Nephron progenitor cell (in vitro differentiated cells): ENCODE data around the gene MAP6.

Experiments used
- DNase-seq: peaks from one replicate; pipeline ENCODE4 v3.0.0; 2021
- H3K27ac Mint-ChIP-seq: 2 replicates; pipeline ENCODE4 v1.8.0; 2021; ENCODE audit warnings: mild to moderate bottlenecking, moderate library complexity, mixed read lengths
- H3K27me3 Mint-ChIP-seq: 2 replicates; pipeline ENCODE4 v1.8.0; 2021; ENCODE audit warnings: mild to moderate bottlenecking, low read depth, mixed read lengths; ENCODE audit not compliant: poor library complexity
- H3K36me3 Mint-ChIP-seq: 2 replicates; pipeline ENCODE4 v1.8.0; 2021; ENCODE audit warnings: low read depth, mixed read lengths
- H3K4me1 Mint-ChIP-seq: 2 replicates; pipeline ENCODE4 v1.8.0; 2021; ENCODE audit warnings: mixed read lengths
- H3K4me3 Mint-ChIP-seq: 2 replicates; pipeline ENCODE4 v1.8.0; 2021; ENCODE audit warnings: mild to moderate bottlenecking, moderate library complexity, mixed read lengths
- H3K9me3 Mint-ChIP-seq: 2 replicates; pipeline ENCODE4 v1.8.0; 2021; ENCODE audit warnings: mild to moderate bottlenecking, moderate library complexity, mixed read lengths
- TF ChIP-seq, protein P1 (sequence below): fragments of 200-600 bp; sonication (generic); IDR thresholded peaks from 2 replicates; pipeline ENCODE4 v1.5.0; 2021; ENCODE audit warnings: antibody characterized with exemption

MAP6 gene

DNA sequence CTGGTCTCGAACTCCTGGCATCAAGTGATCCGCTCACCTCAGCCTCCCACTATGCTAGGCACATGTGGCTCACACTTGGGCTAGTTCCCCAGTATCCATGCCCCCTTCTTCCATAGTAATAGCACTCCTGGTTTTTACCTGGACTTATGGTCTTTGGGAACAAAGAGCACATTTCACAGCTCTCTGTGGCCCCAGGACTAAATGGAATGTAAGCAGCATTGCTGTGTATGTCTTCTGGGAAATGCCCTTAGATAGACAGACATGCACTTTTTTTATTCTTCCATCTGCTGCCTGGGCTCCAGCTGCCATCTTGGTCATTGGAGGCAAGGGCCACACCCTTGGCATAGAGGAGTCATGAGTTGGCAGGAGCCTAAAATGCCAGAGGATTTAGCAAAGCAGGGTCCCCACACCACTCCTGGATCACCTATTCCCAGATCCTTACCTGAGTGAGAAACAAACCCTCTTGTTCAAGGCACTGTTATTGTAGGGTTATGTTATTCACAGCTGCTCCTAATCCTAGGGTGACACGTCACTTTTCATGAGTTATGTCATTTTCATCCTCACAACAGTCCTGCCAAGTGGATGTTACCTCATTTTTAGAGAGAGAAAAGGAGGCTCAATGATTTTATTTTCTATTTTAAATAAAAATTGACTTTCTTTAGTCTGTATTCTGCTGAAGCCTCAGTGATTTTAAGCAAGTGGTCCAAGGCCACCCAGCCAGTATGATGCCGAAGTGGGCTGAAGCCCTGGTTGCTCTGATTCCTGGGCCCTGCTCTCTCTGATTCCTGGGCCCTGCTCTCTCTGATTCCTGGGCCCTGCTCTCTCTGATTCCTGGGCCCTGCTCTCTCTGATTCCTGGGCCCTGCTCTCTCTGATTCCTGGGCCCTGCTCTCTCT is 127.4 kb downstream of the MAP6 start:
- Mint-ChIP-seq H3K36me3 (no peaks in the 10 kb centered on the region), H3K4me3 (no peak overlapping the region), H3K9me3 (no peaks in the 10 kb centered on the region), H3K27me3 (peaks cover 58% of the 10 kb centered on the region), H3K27ac (no peak overlapping the region), H3K4me1 (peaks cover 20% of the 10 kb centered on the region)
- TF ChIP-seq, protein P1, sequence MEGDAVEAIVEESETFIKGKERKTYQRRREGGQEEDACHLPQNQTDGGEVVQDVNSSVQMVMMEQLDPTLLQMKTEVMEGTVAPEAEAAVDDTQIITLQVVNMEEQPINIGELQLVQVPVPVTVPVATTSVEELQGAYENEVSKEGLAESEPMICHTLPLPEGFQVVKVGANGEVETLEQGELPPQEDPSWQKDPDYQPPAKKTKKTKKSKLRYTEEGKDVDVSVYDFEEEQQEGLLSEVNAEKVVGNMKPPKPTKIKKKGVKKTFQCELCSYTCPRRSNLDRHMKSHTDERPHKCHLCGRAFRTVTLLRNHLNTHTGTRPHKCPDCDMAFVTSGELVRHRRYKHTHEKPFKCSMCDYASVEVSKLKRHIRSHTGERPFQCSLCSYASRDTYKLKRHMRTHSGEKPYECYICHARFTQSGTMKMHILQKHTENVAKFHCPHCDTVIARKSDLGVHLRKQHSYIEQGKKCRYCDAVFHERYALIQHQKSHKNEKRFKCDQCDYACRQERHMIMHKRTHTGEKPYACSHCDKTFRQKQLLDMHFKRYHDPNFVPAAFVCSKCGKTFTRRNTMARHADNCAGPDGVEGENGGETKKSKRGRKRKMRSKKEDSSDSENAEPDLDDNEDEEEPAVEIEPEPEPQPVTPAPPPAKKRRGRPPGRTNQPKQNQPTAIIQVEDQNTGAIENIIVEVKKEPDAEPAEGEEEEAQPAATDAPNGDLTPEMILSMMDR = no peak
- DNase-seq = no peak

DNA sequence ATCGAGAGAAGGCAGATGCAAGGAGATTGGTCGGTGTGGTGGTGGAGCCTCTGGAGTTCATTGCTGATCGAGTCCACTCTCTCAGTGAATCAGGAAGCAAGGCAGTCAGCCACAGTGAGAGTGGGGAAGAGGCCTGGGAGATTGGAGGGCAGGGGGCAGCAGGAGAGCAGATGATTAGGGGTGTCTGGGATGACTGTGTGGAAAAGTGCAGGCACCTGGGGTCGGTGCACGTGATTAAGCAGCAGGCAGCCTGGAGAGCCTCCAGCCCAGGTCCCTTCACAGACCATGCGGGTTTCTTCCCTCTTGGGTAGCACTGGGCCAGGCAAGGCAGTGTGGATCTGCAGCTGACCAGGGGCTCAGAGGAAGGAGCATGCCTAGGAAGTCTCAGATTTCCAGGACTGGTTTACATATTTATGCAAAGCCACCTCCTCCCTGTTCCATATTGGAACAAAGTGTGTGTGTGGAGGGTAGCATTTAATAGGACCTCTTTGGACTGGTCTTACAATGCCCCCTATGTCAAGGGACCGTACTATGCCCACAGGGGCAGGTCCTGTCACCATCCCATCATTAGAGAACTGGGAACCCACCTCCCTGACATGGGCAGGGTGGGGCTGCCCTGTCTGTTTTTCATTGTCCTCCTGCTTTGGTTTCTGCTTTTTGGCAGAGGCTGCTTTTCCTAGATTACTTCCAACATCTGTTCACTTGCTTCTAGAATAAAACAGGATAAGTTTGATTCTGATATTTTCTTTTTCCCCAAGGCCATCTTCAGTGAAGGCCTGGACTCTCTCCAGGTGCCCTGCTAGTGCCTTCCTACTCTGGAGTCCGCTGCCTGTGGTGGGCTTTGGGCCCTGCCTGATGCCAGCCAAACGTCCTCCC is 129.1 kb downstream of the MAP6 start:
- peak overlapping the region; percentile 85 for H3K27ac Mint-ChIP-seq
- DNase-seq = no peak

DNA sequence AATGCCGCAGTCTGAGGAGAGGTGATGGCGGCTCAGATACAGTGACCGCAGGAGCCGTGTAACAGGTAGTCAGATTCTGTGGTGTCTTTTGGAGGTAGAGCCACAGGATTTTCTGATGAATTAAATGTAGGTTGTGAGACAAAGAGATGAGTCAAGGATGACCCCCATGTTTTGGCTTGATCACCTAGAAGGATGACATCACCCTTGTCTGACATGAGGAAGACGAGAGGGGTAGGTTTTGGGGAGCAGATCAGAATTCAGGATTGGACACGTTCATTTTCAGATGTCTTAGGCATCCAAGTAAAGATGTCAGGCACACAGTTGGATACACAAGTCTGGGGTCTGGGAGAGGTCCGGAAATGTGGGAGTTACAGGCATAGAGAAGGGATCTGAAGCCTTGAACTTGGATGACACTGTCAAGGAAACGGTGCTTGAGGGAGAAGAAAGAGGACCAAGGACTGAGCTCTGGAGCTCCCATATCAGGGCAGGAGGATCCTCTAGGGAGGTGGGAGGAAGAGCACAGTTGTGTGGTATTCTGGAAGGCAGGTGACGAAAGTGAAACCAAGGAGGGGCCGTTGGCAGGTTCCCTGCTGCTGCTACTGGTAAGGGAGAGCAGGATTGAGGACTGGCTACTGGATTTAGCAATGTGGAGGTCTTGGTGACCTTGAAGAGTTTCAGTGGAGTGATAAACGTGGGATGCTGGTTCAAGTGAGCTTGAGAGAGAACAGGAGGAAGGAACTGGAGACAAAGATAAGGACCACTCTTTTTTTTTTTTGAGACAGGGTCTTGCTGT is 130.5 kb downstream of the MAP6 start:
- H3K27ac Mint-ChIP-seq = no peak overlapping the region
- H3K9me3 Mint-ChIP-seq = no peaks in the 10 kb centered on the region
- peaks cover 44% of the 10 kb centered on the region for H3K27me3 Mint-ChIP-seq

More for the DNA sequence above, 129.1 kb downstream of the MAP6 start:
- Mint-ChIP-seq H3K4me3 (no peak overlapping the region), H3K36me3 (no peaks in the 10 kb centered on the region), H3K9me3 (no peaks in the 10 kb centered on the region), H3K27me3 (peaks cover 50% of the 10 kb centered on the region), H3K4me1 (peaks cover 24% of the 10 kb centered on the region)
- TF ChIP-seq, protein P1 = no peak

DNA sequence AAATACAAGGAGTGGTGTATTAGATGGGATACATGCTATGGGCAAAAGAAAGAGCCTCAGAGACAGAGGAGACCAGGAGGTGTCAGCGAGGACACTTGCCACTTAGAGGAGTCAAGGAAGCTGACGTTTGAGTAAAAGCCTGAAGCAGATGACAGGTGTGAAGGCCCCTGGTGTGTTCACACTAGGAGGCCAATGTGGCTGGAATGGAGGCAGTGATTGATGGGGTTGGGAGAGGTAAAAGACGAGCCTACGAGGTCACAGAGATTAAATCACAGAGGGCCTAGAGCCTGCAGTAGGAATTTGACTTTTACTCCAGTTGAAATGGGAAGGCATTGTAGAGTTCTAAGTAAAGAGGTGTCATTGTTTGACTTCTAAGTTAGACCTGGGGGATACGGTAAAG is 131.1 kb downstream of the MAP6 start:
- peaks cover 28% of the 10 kb centered on the region for H3K4me1 Mint-ChIP-seq

More for the DNA sequence above, 130.5 kb downstream of the MAP6 start:
- DNase-seq = no peak
- no peak overlapping the region for H3K4me3 Mint-ChIP-seq
- peaks cover 28% of the 10 kb centered on the region for H3K4me1 Mint-ChIP-seq
- no peaks in the 10 kb centered on the region for H3K36me3 Mint-ChIP-seq
- TF ChIP-seq, protein P1 = no peak

More for the DNA sequence above, 131.1 kb downstream of the MAP6 start:
- peak overlapping the region; percentile 42 for H3K27ac Mint-ChIP-seq
- no peaks in the 10 kb centered on the region for H3K36me3 Mint-ChIP-seq
- H3K27me3 Mint-ChIP-seq = peaks cover 38% of the 10 kb centered on the region
- no peak for DNase-seq
- no peak overlapping the region for H3K4me3 Mint-ChIP-seq
- H3K9me3 Mint-ChIP-seq = no peaks in the 10 kb centered on the region
- TF ChIP-seq, protein P1 = no peak
